HTR-8/SVneo (cell line): ENCODE measurements around the gene TENM3.

Experiments
- DNase-seq: peaks from one replicate; pipeline ENCODE4 v3.0.0; 2011; ENCODE audit warnings: low spot score, mixed read lengths; ENCODE audit not compliant: insufficient read length
- FAIRE-seq: peaks from 2 replicates; lab custom pipeline; 2011; peaks lifted over from hg19 to GRCh38; lab: Jason Lieb, UNC

Gene TENM3

GRCh38 chr4:182491719-182492118 is 248.5 kb downstream of the TENM3 start:
- FAIRE-seq = no peak

GRCh38 chr4:182492423-182492822 is 249.2 kb downstream of the TENM3 start:
- FAIRE-seq (no peak), DNase-seq (no peak)

More at GRCh38 chr4:182491719-182492118, 248.5 kb downstream of the TENM3 start:
- no peak for DNase-seq

GRCh38 chr4:182493377-182493776 is 250.2 kb downstream of the TENM3 start:
- DNase-seq (no peak), FAIRE-seq (no peak)

GRCh38 chr4:182494103-182494502 is 250.9 kb downstream of the TENM3 start:
- FAIRE-seq (no peak), DNase-seq (no peak)

DNA sequence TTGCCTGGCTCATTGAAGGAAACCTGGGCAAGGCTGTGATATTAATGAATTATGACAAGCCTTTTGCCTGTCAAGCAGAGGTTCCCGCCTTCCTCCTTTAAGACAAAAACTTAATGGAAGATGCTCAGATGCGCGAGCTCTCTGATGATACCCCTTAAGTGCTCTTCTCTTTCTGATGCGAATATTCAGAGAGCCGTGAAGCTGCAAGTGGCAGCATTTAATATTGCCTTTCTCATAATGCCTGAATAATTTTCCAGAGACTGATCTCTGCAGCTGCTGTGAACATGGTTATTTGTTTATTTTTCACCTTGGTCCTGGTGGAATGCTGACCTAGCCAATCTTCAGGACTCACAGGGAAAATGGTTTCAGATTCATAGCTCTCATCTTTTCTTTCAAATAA is 251.8 kb downstream of the TENM3 start:
- DNase-seq (no peak), FAIRE-seq (no peak)

GRCh38 chr4:182495645-182496385 is 252.6 kb downstream of the TENM3 start:
- FAIRE-seq (no peak), DNase-seq (no peak)

- DNase-seq (no peak), FAIRE-seq (no peak)
Observed at GRCh38 chr4:182496408-182496807, 253.2 kb downstream of the TENM3 start.

DNA sequence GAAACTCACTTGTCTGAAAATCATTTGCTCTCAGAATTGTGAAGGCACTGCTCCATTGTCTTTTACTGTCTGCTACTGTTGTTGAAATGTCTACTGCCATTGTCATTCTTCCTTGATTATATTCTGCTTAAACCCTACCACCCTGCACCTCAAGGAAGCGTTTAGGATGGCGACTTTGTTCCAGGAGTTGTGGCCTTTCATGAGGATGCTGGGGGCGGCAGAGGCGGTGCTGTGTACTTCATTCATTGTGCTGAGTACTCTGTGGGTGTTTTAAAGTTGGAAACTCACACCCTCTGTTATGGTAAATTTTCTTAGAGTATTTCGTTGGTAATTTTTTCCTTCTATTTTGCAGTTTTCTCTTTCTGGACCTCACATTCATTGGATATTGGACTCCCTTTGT is 258.9 kb downstream of the TENM3 start:
- DNase-seq (no peak), FAIRE-seq (no peak)

DNA sequence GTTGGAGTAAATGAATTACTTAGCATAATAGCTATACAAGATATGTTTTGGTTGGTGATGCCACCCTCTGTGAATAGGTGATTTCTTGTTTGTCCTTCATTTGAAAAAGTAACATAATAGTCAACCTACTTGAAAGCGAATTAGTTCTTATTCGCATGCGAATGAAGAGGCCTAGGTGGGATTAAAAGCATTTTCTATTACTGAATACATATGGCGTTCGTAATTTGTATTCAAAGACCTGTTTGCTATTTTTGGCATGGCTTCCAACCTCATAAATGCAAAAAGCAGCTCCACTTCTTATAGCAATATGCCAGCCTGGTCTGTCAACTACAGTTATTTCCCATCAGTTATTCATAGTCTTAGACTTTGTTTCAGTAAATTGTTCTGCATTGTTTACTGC is 261.3 kb downstream of the TENM3 start:
- no peak for DNase-seq

GRCh38 chr4:182507805-182508204 is 264.6 kb downstream of the TENM3 start:
- DNase-seq (no peak), FAIRE-seq (peak; percentile 46)

More for the DNA sequence above, 261.3 kb downstream of the TENM3 start:
- FAIRE-seq = no peak

DNA sequence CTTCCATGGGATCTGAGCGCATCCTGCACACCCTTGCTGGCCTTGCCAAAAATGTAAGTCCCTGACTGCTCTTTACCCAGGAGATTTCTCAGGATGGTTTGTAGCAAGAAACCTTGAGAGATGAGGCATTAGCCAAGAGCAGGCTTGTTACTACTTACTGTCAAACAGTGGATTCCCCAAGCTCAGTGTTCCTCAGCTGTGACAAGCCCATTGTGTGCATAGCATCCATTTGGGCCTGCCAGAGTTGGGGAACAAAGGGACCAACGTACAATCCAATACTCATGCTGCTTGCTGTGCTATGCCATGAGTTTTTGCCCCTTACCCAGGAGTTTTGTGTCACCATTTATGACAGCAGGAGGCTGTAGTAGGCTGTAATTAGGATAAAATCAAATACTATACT is 267.6 kb downstream of the TENM3 start:
- DNase-seq = no peak
- FAIRE-seq = no peak

- no peak for FAIRE-seq
Observed at GRCh38 chr4:182513587-182514291, 270.5 kb downstream of the TENM3 start.

DNA sequence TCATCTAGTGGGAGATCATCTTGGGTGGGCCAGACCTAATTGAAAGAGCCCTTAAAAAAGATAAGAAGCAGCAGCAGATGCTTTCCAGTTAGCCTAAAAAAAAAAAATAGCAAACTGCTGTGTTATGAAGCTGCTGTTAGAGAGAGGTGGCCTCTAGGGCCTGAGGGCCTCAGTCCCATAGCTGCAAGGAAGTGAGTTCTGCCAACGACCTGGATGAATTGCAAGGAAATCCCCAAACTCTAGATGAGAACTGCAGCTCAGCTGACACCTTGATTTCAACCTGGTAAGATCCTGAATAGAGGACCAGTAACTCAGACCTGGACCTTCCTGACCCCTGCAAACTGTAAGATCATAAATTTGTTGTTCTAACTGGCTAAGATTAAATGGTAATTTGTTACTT is 275.2 kb downstream of the TENM3 start:
- DNase-seq = no peak
- no peak for FAIRE-seq

More at GRCh38 chr4:182513587-182514291, 270.5 kb downstream of the TENM3 start:
- no peak for DNase-seq

DNA sequence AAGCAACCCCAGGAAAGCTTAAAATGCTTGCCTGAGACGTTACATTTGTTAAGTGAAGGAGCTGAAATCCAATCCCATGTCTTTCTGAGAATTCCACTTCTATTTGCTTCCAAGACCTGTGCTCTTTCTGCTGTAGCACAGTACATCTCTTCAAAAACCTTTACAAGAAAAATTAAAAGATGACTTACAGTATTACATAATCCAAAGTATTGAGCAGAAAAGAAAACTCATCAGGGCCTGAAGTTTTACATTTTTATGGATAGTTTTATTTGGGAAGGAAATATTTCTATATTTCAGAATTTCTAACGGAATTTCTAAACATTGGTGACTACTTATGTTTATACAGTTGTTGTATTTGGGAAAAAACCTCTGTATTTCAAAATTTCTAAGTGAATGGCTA is 276.3 kb downstream of the TENM3 start:
- FAIRE-seq (no peak), DNase-seq (no peak)

DNA sequence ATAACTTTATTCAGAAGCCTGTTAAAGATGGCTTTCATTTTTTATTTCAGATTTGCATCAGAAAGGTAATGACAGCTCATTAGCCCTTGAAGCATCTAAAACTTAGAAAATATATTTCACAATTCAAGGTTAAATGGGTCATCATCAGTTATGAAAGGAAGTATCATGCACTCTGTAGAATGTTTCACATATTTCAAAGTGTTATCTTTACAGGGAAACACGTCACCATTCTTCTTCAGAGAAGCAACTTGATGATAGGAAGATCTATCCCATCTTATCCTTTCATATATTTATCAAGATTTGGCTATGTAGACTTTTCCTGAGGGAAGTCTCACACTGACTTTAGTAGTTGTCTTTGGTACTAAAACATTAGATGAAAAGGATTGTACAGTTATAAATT is 277.8 kb downstream of the TENM3 start:
- no peak for DNase-seq
- no peak for FAIRE-seq

- no peak for FAIRE-seq
- DNase-seq = no peak
Observed at GRCh38 chr4:182528819-182529218, 285.6 kb downstream of the TENM3 start.

DNA sequence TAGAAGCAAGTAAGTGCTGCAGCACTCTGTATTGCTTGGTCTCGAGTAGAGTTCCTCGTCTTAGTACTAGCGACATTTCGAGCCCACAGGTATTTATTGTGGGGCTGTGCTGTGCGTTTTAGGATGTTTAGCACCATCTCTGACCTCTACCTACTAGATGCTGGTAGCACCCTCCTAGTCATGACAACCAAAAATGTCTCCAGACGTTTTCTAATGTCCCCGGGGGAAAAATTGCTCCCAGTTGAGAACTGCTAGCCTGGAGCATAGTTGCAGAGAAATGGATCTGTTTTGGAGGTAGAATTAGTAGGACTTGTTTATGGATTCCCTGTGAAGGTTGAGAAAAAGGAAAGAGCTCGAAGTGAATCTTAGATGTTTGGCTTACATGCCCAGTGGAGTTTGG is 287.2 kb downstream of the TENM3 start:
- FAIRE-seq (no peak), DNase-seq (no peak)

- no peak for DNase-seq
- no peak for FAIRE-seq
Observed at GRCh38 chr4:182531555-182532162, 288.5 kb downstream of the TENM3 start.

DNA sequence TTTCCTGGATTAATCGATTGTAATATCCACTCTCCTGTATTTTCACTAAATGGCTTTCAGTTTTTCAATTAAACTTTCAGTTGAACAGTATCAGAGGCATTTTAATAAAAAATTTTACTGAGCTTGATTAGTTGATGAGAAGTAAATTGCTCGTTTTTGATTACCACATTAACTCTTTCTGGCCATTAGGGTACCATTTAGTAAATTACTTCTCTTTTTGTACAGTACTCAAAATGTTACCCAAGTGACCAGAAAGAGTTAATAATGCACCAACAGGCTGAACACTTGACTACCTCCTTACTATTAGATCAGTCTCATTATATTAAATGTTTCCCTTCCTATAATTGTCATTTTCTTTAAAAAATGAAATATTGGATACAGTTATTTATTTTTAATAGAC is 289.2 kb downstream of the TENM3 start:
- no peak for DNase-seq
- FAIRE-seq = no peak

GRCh38 chr4:182533964-182534363 is 290.8 kb downstream of the TENM3 start:
- FAIRE-seq (no peak), DNase-seq (no peak)

- FAIRE-seq (no peak), DNase-seq (no peak)
Observed at GRCh38 chr4:182536221-182536811, 293.1 kb downstream of the TENM3 start.
